Fibroblast of lung (primary cell): ENCODE results near the gene EFCC1.

Source experiments
- EZH2 ChIP-seq: IDR thresholded peaks from 2 replicates; pipeline ENCODE4 v1.5.1; 2012; ENCODE audit warnings: low read length, control low read depth, mild to moderate bottlenecking; ENCODE audit errors: missing control alignments
- TF ChIP-seq, protein P1 (sequence below), 2 donors: IDR thresholded peaks in 1 of 2; conservative IDR thresholded peaks in 1 of 2; 1 replicate in 1 of 2; 2 replicates in 1 of 2; pipeline ENCODE4 v1.5.1; 2011 to 2012; ENCODE audit warnings: low read length in 2 of 2, control low read depth in 1 of 2, inconsistent platforms in 1 of 2, low read depth in 1 of 2, mild to moderate bottlenecking in 1 of 2

DNA sequence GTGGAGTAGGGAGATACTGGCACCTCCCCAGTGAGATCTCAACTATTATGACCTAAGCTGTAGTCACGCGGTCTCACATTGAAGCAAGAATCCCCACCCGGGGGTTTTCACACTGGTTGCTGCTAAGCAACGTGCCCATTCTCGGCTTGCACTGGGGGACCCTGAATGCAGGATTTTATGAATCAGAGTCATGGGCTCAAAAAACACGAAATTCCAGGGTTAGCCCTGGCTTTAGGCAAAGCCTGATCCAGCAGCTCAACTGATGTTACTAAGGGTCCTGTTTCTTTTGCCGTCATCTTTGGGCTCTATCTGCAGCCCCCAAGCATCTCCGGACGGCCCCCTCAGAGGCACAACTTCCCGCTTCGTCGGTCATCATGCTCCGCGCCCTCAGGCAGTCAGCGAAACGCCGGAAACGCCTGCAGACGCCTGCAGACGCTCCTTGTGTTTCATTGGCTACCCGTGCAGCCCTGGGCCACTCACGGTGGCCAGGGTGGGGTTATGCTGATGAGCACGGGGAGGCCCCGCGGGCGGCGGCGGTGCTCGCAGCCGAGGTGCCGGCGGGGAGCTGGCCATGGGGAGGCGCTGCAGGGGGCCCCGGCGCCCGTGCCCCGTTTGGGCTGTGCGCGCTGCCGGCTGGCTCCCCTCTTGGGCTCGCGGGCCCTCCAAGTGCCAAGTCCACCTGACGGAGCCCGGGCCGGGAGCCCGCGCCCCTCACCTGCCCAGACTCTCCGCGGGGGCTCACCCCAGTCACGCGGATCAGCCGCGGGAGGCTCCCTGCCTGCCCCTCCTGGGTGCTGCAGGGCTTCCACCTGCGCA, 25.8 kb downstream of the EFCC1 start:
- TF ChIP-seq, protein P1, sequence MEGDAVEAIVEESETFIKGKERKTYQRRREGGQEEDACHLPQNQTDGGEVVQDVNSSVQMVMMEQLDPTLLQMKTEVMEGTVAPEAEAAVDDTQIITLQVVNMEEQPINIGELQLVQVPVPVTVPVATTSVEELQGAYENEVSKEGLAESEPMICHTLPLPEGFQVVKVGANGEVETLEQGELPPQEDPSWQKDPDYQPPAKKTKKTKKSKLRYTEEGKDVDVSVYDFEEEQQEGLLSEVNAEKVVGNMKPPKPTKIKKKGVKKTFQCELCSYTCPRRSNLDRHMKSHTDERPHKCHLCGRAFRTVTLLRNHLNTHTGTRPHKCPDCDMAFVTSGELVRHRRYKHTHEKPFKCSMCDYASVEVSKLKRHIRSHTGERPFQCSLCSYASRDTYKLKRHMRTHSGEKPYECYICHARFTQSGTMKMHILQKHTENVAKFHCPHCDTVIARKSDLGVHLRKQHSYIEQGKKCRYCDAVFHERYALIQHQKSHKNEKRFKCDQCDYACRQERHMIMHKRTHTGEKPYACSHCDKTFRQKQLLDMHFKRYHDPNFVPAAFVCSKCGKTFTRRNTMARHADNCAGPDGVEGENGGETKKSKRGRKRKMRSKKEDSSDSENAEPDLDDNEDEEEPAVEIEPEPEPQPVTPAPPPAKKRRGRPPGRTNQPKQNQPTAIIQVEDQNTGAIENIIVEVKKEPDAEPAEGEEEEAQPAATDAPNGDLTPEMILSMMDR (conservative IDR thresholded peaks at IDR 0.05 in 1 of 2, IDR thresholded peaks at IDR 0.05 in 1 of 2; ENCODE audit: low read depth in 1 of 2, low read length in 2 of 2) = no peak
- TF ChIP-seq EZH2 = peak; percentile 36
